Immature natural killer cell (primary cell): Measurements from ENCODE around the gene TKTL1. TPM values are rescaled to one million over a fixed set of nuclear protein-coding genes. Genes with fewer than 3 reads are reported as not detected.
"Not testable (repeated sequence)": the region's sequence is repeated elsewhere in the genome, so short reads cannot be mapped to it uniquely, and the experiment has no call there.

Experiments used
- DNase-seq, 3 donors: peaks; one replicate each; pipeline ENCODE4 v3.0.0; 2022; ENCODE audit warnings: mixed read lengths in 1 of 3
- H3K27ac Mint-ChIP-seq, 6 donors: one replicate each; pipeline ENCODE4 v1.8.0; 2020; ENCODE audit warnings: mixed read lengths in 6 of 6, mild to moderate bottlenecking in 5 of 6, inconsistent platforms in 4 of 6, moderate library complexity in 3 of 6
- H3K27me3 Mint-ChIP-seq, 3 donors: one replicate each; pipeline ENCODE4 v1.8.0; 2020 to 2021; ENCODE audit warnings: low read depth in 3 of 3, mild to moderate bottlenecking in 3 of 3, mixed read lengths in 3 of 3, moderate library complexity in 3 of 3, inconsistent platforms in 1 of 3
- H3K36me3 Mint-ChIP-seq, 3 donors: one replicate each; pipeline ENCODE4 v1.8.0; 2020; ENCODE audit warnings: mixed read lengths in 3 of 3, inconsistent platforms in 2 of 3, mild to moderate bottlenecking in 2 of 3
- H3K4me1 Mint-ChIP-seq, 2 donors: one replicate each; pipeline ENCODE4 v1.8.0; 2020; ENCODE audit warnings: inconsistent platforms in 2 of 2, mild to moderate bottlenecking in 2 of 2, mixed read lengths in 2 of 2, moderate library complexity in 1 of 2
- H3K4me3 Mint-ChIP-seq, 5 donors: one replicate each; pipeline ENCODE4 v1.8.0; 2020; ENCODE audit warnings: mild to moderate bottlenecking in 5 of 5, mixed read lengths in 5 of 5, inconsistent platforms in 3 of 5, moderate library complexity in 3 of 5
- H3K9me3 Mint-ChIP-seq, 6 donors: one replicate each; pipeline ENCODE4 v1.8.0; 2020; ENCODE audit warnings: mild to moderate bottlenecking in 6 of 6, mixed read lengths in 6 of 6, inconsistent platforms in 4 of 6, moderate library complexity in 3 of 6
- polyA plus RNA-seq, 3 donors: library from polyadenylated mRNA; unstranded; fragments of 300-500 nt; fragmentation: Illumina TruSeq; gene quantifications; one replicate each; pipeline ENCODE4 v1.2.3, GENCODE V29; 2021

TKTL1 gene
- polyA plus RNA-seq, 3 donors from 2014 or later = 58.7 to 282 (median 69.8) TPM

DNA sequence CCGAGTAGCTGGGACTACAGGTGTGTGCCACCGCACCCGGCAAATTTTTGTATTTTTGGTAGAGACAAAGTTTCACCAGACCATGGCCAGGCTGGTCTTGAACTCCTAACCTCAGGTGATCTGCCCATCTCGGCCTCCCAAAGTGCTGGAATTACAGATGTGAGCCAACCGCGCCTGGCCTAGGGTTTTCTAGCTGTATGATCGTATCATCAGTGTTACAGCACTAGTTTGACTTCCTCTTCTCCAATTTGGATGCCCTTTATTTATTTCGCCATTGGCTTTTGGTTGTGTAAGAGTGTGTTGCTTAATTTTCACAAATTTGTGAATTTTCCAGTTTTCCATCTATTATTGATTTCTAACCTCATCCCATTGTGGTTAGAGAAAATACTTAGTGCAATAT lies 5.2 kb downstream of the TKTL1 start:
- H3K36me3 Mint-ChIP-seq = no peaks in the 10 kb centered on the region
- H3K27me3 Mint-ChIP-seq = peaks cover 0 to 7% (median 0%) of the 10 kb centered on the region in 3 donors
- no peak overlapping the region for H3K4me3 Mint-ChIP-seq
- peak overlapping the region in 1 of 6 donors; percentile 8 for H3K27ac Mint-ChIP-seq
- peaks cover 5 to 6% of the 10 kb centered on the region in 2 donors for H3K4me1 Mint-ChIP-seq
- no peaks in the 10 kb centered on the region for H3K9me3 Mint-ChIP-seq
- DNase-seq = no peak

DNA sequence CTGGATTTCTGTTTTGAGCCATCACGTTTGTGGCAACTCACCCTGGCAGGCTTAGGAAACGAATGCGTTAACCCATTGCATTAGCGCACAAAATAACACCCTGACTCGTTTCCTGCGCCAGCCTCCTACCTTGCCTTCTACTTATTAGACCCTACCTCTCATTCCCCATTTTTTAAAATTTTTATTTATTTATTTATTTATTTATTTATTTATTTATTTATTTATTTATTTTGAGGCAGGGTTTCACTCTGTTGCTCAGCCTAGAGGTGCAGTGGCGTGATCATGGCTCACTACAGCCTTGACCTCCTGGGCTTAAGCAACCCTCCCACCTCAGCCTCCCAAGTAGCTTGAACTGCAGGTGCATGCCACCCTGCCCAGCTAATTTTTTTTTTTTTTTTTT lies 7.4 kb downstream of the TKTL1 start:
- H3K36me3 Mint-ChIP-seq, H3K27me3 Mint-ChIP-seq, DNase-seq, H3K27ac Mint-ChIP-seq, H3K9me3 Mint-ChIP-seq, H3K4me3 Mint-ChIP-seq: not testable (repeated sequence)
- peaks cover 19 to 22% of the 10 kb centered on the region in 2 donors for H3K4me1 Mint-ChIP-seq

GRCh38 chrX:154303476-154303875 lies 7.9 kb downstream of the TKTL1 start:
- Mint-ChIP-seq H3K27ac (peak overlapping the region in 1 of 6 donors; percentile 31), H3K4me3 (no peak overlapping the region), H3K36me3 (no peaks in the 10 kb centered on the region), H3K27me3 (peaks cover 0 to 12% (median 4%) of the 10 kb centered on the region in 3 donors), H3K4me1 (peaks cover 24 to 26% of the 10 kb centered on the region in 2 donors), H3K9me3 (no peaks in the 10 kb centered on the region)
- DNase-seq = no peak

DNA sequence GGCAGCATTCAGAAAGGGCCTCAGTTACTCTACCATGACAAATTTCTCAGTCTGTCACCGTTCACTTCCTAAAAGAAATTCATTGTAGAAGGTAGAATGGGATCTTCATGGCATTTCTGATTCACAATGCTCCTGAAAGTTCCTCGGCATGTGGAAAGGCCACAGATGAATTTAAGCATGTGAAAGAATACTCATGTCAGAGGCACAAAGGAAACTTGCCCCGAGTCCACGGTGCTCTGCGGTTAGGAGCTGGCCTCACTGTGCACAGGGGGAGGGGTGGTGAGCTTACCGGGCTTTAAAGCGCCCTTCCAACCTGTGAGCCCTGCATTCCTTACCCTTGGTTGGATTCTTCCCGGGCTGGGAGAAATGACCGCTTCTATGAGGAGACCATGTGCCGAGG lies 9.3 kb downstream of the TKTL1 start:
- peaks cover 33 to 39% of the 10 kb centered on the region in 2 donors for H3K4me1 Mint-ChIP-seq
- H3K9me3 Mint-ChIP-seq = no peaks in the 10 kb centered on the region
- H3K36me3 Mint-ChIP-seq = no peaks in the 10 kb centered on the region
- H3K27ac Mint-ChIP-seq = peak overlapping the region in 4 of 6 donors; percentile 28 to 89 (median 76)
- H3K27me3 Mint-ChIP-seq = peaks cover 0 to 12% (median 4%) of the 10 kb centered on the region in 3 donors
- H3K4me3 Mint-ChIP-seq = peak overlapping the region in 4 of 5 donors; percentile 14 to 72 (median 45)
- no peak for DNase-seq

DNA sequence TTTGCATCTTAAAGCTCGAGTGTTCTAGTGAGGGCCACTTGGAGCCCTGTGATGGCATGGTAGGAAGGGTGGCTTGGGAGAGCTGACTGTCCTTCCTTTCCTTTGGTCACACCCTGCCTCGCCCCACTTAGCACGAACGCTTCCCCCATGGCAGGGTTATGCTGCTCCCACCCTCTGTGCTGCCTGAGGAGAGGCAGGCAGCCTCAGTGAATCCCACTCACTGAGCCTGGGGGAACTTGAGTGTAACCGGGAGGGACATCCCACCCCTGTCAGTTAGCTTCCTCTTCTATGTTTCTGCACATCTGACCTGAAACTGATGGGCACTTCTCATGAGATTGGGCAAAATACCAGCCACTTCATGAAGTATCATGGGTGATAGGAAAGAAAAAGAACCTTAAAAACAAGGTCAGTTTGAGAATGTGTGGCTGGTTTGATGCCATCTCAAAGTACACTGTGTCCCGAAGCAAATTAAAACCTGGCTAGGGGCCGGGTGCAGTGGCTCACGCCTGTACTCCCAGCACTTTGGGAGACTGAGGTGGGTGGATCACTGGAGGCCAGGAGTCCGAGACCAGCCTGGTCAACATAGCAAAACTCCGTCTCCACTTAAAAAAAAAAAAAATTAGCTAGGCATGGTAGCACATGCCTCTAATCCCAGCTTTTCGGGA lies 10.1 kb downstream of the TKTL1 start:
- Mint-ChIP-seq H3K27me3 (peaks cover 0 to 12% (median 4%) of the 10 kb centered on the region in 3 donors), H3K4me3 (peak overlapping the region; percentile 49 to 72 (median 63)), H3K27ac (peak overlapping the region in 5 of 6 donors; percentile 69 to 89 (median 69)), H3K36me3 (no peaks in the 10 kb centered on the region), H3K4me1 (peaks cover 40 to 41% of the 10 kb centered on the region in 2 donors), H3K9me3 (no peaks in the 10 kb centered on the region)
- no peak for DNase-seq

- Mint-ChIP-seq H3K27ac (peak overlapping the region in 5 of 6 donors; percentile 80 to 97 (median 89)), H3K9me3 (no peaks in the 10 kb centered on the region), H3K4me3 (peak overlapping the region in 4 of 5 donors; percentile 15 to 71 (median 41)), H3K27me3 (peaks cover 0 to 10% (median 5%) of the 10 kb centered on the region in 3 donors), H3K36me3 (no peaks in the 10 kb centered on the region), H3K4me1 (peaks cover 52 to 56% of the 10 kb centered on the region in 2 donors)
- no peak for DNase-seq
Observed at GRCh38 chrX:154307202-154307601, 11.6 kb downstream of the TKTL1 start.

DNA sequence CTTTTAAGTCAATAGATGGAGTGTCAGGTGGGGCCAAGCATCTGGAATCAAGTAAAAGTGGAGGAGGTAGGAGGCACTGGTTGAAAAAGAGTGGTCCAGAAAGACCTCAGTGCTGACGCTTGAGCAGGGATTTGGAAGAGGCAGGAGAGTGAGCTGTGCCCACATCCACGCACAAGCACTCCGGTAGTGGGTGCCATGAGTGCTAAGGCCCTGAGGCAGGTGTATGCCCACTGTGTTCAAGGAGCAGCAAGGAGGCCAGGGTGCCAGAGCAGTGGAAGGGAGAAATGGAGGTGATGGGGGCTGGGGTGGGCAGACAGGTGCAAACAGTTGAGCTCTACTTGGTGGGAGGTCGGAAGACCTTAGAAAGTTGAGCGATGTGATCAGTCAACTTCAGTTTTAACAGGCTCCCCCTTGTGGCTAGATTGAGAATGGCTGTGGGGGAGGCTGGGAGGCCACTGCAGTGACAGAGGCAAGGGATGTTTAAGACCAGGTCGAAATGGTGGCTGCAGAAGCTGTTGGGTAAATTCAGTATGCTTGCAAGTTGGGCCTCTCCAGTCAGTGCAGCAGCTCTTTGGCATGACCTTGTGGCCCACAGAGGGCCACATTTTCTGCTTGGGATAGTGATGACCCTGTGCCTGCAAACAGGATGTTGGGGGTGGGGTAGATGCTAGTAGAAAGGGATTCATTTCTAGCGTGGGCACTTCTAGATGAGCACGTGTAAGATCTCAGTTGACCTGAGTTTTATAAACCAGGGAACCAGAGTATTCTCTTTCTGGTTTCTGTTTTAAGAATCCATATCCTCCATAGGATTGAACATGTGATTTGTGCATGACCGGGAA lies 12.7 kb downstream of the TKTL1 start:
- Mint-ChIP-seq H3K27me3 (peaks cover 0 to 13% (median 5%) of the 10 kb centered on the region in 3 donors), H3K9me3 (no peaks in the 10 kb centered on the region), H3K36me3 (no peaks in the 10 kb centered on the region), H3K4me1 (peaks cover 63 to 67% of the 10 kb centered on the region in 2 donors), H3K27ac (peak overlapping the region; percentile 71 to 97 (median 87)), H3K4me3 (peak overlapping the region; percentile 28 to 71 (median 54))
- peak; percentile 78 to 84 (median 79) for DNase-seq

DNA sequence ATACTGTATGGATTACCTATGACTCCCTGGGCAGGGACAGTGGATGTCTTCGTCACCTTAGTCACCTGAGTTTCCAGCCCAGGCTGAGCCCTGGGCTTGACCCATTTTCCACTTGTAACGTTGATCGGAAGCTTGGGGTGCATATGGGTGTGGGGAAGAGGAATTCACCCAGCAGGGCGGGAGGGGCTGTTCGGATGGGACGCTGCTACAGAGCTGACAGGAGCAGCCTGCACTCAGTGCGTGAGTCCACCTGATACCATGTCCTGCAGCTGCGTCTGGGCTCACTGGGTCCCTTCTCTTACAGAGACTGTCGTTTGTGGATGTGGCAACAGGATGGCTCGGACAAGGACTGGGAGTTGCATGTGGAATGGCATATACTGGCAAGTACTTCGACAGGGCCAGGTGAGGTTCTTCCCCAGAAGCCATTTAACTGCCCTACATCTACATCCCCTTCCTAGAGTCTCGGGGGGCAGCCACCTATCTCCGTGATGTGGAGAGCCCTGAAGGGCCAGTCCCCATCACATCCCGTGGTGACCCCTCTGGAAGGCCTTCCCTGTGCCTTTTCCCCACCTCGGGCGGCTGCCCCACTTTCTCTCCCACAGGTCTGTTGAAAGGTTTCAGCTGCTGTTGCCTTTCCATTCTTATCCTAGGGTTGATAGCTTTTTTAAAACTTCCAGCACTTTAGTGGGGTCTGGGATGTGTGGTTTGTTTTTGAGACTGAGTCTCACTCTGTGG lies 13.6 kb downstream of the TKTL1 start:
- Mint-ChIP-seq H3K36me3 (no peaks in the 10 kb centered on the region), H3K27me3 (peaks cover 0 to 11% (median 5%) of the 10 kb centered on the region in 3 donors), H3K9me3 (no peaks in the 10 kb centered on the region), H3K4me3 (no peak overlapping the region), H3K4me1 (peaks cover 66 to 71% of the 10 kb centered on the region in 2 donors), H3K27ac (peak overlapping the region in 5 of 6 donors; percentile 54 to 97 (median 89))
- no peak for DNase-seq

- Mint-ChIP-seq H3K27ac (peak overlapping the region in 4 of 6 donors; percentile 32 to 88 (median 60)), H3K4me1 (peaks cover 65% of the 10 kb centered on the region in 2 donors), H3K36me3 (no peaks in the 10 kb centered on the region), H3K27me3 (peaks cover 0 to 13% (median 5%) of the 10 kb centered on the region in 3 donors), H3K4me3 (no peak overlapping the region), H3K9me3 (no peaks in the 10 kb centered on the region)
- no peak for DNase-seq
Observed at GRCh38 chrX:154310616-154311536, 15.3 kb downstream of the TKTL1 start.

DNA sequence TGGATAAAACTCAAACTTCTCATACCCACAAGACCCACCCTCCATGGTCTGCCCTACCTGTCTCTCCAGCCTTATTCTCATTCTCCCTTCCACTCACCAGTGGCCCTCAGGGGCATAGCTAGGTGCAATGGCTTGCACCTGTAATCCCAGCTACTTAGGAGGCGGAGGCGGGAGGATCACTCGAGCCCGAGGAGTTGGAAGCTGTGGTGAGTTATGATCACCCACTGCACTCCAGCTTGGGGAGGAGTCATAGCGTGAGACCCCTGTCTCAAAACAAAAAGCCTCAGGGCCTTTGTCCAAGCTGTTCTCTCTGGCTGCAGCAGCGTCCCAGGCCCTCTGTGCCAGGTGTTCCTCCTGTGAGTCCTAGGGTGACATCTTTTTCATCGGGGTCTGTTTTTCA lies 16.5 kb downstream of the TKTL1 start:
- no peak for DNase-seq
- no peaks in the 10 kb centered on the region for H3K9me3 Mint-ChIP-seq
- peak overlapping the region in 2 of 5 donors; percentile 10 to 39 for H3K4me3 Mint-ChIP-seq
- peaks cover 62 to 65% of the 10 kb centered on the region in 2 donors for H3K4me1 Mint-ChIP-seq
- peak overlapping the region; percentile 36 to 94 (median 88) for H3K27ac Mint-ChIP-seq
- no peaks in the 10 kb centered on the region for H3K36me3 Mint-ChIP-seq
- peaks cover 0 to 13% (median 8%) of the 10 kb centered on the region in 3 donors for H3K27me3 Mint-ChIP-seq

GRCh38 chrX:154313147-154313546 lies 17.6 kb downstream of the TKTL1 start:
- Mint-ChIP-seq H3K27ac (peak overlapping the region; percentile 81 to 94 (median 92)), H3K36me3 (no peaks in the 10 kb centered on the region), H3K4me3 (peak overlapping the region; percentile 19 to 66 (median 46)), H3K27me3 (peaks cover 0 to 8% (median 4%) of the 10 kb centered on the region in 3 donors), H3K9me3 (no peaks in the 10 kb centered on the region), H3K4me1 (peaks cover 59 to 62% of the 10 kb centered on the region in 2 donors)
- peak; percentile 28 to 47 (median 44) for DNase-seq

GRCh38 chrX:154315416-154315815 lies 19.8 kb downstream of the TKTL1 start:
- H3K36me3 Mint-ChIP-seq = peaks cover 0 to 4% (median 0%) of the 10 kb centered on the region in 3 donors
- H3K27ac Mint-ChIP-seq = peak overlapping the region in 2 of 6 donors; percentile 24 to 58
- H3K9me3 Mint-ChIP-seq = no peaks in the 10 kb centered on the region
- peaks cover 2 to 10% (median 5%) of the 10 kb centered on the region in 3 donors for H3K27me3 Mint-ChIP-seq
- peaks cover 43 to 49% of the 10 kb centered on the region in 2 donors for H3K4me1 Mint-ChIP-seq
- no peak for DNase-seq
- no peak overlapping the region for H3K4me3 Mint-ChIP-seq
